Measurements from ENCODE around the gene ST8SIA1. TPM values are rescaled to one million over a fixed set of nuclear protein-coding genes. Genes with fewer than 3 reads are reported as not detected.

The ST8SIA1 gene
- total and polyA plus RNA-seq, 7 donors: 0.06 to 1.3 (median 0.42) TPM

DNA sequence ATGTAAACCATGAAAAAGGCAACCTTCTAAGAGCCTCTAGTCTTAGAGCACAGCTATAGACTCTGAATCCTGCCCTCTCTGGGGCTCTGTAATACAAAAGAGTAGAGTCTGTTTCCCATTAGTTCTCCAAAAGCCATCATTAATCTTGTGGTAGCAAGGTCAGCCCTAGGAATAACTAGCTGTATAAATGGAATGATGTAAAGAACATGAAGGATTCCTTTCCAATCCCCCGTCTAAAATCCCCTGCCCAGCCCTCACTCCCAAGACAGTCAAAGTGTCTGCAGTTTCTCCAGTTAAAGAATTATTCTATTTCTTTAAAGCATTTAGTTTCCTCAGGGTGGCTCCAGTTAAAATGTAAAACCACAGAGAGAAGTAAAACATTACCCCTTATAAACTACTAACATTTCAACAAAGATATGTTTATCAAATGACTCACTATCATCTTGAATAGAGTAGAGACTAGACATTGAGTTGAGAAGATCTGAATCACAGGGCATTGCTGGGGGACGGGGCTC lies 104.2 kb downstream of the ST8SIA1 start:
- TF ChIP-seq CTCF (IDR thresholded peaks at IDR 0.05): no peak
- Histone ChIP-seq H3K27ac (no peak overlapping the region), H3K27me3 (ENCODE audit: insufficient read depth in 3 of 3, low read length in 2 of 3) (no peaks in the 10 kb centered on the region), H3K36me3 (ENCODE audit: insufficient read depth in 1 of 2, low read depth in 1 of 2) (no peaks in the 10 kb centered on the region), H3K4me3 (no peak overlapping the region), H3K9me3 (no peaks in the 10 kb centered on the region), H3K4me1 (no peaks in the 10 kb centered on the region)
- DNase-seq (no peak), ATAC-seq (no peak)
- intact Hi-C loops (cut with DNase I): no loop called here
- 60 to 74% (median 62%) methylated on average over 2 of the region's 2 CpGs for WGBS, 3 donors

DNA sequence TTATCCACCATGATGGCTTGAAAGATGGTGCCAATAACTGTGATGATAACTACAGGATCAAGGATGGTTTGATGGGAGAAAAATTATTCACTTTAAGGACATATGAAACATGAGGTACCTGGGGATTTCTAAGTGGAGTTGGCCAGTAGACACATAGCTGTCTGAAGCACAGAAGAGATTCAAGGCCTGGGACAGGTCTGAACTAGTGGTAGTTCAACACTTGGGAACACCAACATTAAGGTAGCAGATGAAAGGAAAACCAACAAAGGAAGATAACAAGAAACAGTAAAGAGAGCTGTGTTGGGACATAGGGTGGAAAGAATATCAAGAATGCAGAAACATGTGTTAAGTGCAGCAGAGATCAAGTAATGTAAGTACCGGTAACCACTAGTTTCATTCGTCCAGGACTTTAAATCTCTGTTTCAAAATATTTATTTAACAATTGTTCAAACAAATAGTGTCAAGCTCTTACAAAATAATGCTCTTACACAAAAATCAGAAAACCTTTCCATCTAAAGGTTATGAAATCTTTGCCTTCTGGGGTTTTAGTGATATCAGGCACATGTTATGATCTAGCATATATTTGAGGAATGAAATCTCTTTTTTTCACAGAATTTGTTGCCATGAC lies 104.7 kb downstream of the ST8SIA1 start:
- Histone ChIP-seq H3K4me1 (no peaks in the 10 kb centered on the region), H3K9me3 (no peaks in the 10 kb centered on the region), H3K27me3 (ENCODE audit: insufficient read depth in 3 of 3, low read length in 2 of 3) (no peaks in the 10 kb centered on the region), H3K4me3 (no peak overlapping the region), H3K36me3 (ENCODE audit: insufficient read depth in 1 of 2, low read depth in 1 of 2) (no peaks in the 10 kb centered on the region), H3K27ac (no peak overlapping the region)
- no peak for TF ChIP-seq CTCF (IDR thresholded peaks at IDR 0.05)
- ATAC-seq: no peak
- DNase-seq: no peak
- intact Hi-C loops (cut with DNase I): no loop called here
- 70 to 80% (median 79%) methylated on average over 2 of the region's 2 CpGs for WGBS, 3 donors

DNA sequence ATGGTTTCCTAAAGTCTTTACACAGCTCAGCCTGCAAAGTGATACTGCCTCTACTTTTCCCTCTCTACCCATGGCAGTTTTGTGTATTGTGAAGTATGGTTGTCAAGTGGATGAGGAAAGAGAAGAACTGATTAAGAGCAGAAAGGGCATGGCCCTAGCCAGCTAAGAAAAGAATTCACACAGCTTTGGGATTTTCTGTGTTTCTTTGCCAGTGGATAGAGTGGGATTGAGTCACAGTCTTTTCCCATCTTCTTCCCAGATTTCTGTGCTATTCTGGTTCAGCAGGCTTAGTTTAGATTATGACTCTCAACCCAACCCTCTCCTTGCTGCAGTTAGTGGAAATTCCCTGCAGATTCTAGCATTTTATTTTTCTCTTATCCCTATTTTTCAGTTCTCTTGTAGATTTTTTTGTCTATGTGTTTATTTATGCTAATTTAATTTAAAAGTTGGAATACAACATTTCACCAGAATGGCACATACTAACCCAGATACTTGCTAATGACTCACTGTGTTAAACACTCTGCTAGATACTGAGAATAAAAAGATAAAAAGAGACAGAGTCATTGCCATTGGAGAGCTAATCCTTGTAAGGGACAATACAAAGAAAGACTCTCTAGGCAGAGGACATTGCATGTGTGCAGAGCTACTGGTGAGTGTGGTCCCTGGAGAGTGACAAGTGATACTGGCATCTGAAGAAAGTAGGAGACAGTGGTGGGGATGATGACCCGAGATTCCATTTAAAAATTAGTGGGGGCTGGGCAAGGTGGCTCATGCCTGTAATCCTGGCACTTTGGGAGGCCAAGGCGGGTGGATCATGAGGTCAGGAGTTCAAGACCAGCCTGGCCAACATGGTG lies 106.3 kb downstream of the ST8SIA1 start:
- H3K9me3 ChIP-seq: no peaks in the 10 kb centered on the region
- WGBS, 3 donors: 68 to 80% (median 71%) methylated on average over 2 of the region's 2 CpGs
- H3K36me3 ChIP-seq (ENCODE audit: insufficient read depth in 1 of 2, low read depth in 1 of 2): no peaks in the 10 kb centered on the region
- no peak for DNase-seq
- no peaks in the 10 kb centered on the region for H3K4me1 ChIP-seq
- H3K27me3 ChIP-seq (ENCODE audit: insufficient read depth in 3 of 3, low read length in 2 of 3): no peaks in the 10 kb centered on the region
- TF ChIP-seq CTCF (IDR thresholded peaks at IDR 0.05): no peak
- H3K27ac ChIP-seq: no peak overlapping the region
- intact Hi-C loops (cut with DNase I): no loop called here
- ATAC-seq: no peak
- no peak overlapping the region for H3K4me3 ChIP-seq

- Histone ChIP-seq H3K4me1 (no peaks in the 10 kb centered on the region), H3K36me3 (ENCODE audit: insufficient read depth in 1 of 2, low read depth in 1 of 2) (no peaks in the 10 kb centered on the region), H3K4me3 (no peak overlapping the region), H3K9me3 (no peaks in the 10 kb centered on the region), H3K27ac (no peak overlapping the region), H3K27me3 (ENCODE audit: insufficient read depth in 3 of 3, low read length in 2 of 3) (no peaks in the 10 kb centered on the region)
- intact Hi-C loops (cut with DNase I): no loop called here
- no peak for DNase-seq
- TF ChIP-seq CTCF (IDR thresholded peaks at IDR 0.05): no peak
- 46 to 55% (median 48%) methylated on average over 4 of the region's 4 CpGs for WGBS, 3 donors
- ATAC-seq: no peak
Observed at GRCh38 chr12:22223356-22223755, 111.2 kb downstream of the ST8SIA1 start.
